ENCODE measurements around the gene TMEM127.

GRCh38 chr2:96233880-96234316 lies 31.9 kb downstream of the TMEM127 start:
- TF ChIP-seq POLR2A (IDR thresholded peaks at IDR 0.05; ENCODE audit: low read length) (no peak), GATA1 (IDR thresholded peaks at IDR 0.05; ENCODE audit: low read depth, low read length) (no peak)

All from erythroblast (primary cell).